ENCODE data around the gene CCDC172.

CCDC172 gene

GRCh38 chr10:116281775-116282174 lies 42.5 kb upstream of the CCDC172 start:
- no peaks in the 10 kb centered on the region for H4K20me1 ChIP-seq (ENCODE audit: control insufficient read depth, insufficient read depth, low read depth, low read length)
- H3K27ac ChIP-seq (ENCODE audit: low read depth, low read length) = no peak overlapping the region
- no peak overlapping the region for H3K4me2 ChIP-seq (ENCODE audit: low read length)
- H3K9me2 ChIP-seq (replicated peaks; ENCODE audit: control insufficient read depth, low read length) = no peaks in the 10 kb centered on the region
- H3K9me3 ChIP-seq (ENCODE audit: control insufficient read depth, insufficient read depth, low read length) = no peaks in the 10 kb centered on the region
- no peak overlapping the region for H3K4me3 ChIP-seq (ENCODE audit: low read length)
- no peaks in the 10 kb centered on the region for H3K4me1 ChIP-seq (ENCODE audit: control insufficient read depth, low read length)
- no peaks in the 10 kb centered on the region for H3K27me3 ChIP-seq (ENCODE audit: control insufficient read depth, low read length)
- no peak for TF ChIP-seq CTCF (IDR thresholded peaks at IDR 0.05; ENCODE audit: low read depth, low read length, poor library complexity, severe bottlenecking)
- H3F3A ChIP-seq (ENCODE audit: control insufficient read depth, insufficient read depth) = no peaks in the 10 kb centered on the region
- H3K36me3 ChIP-seq (ENCODE audit: control insufficient read depth, low read length) = no peaks in the 10 kb centered on the region
- no peaks in the 10 kb centered on the region for H3K79me2 ChIP-seq (ENCODE audit: control insufficient read depth, low read length)

- H3K9me2 ChIP-seq (replicated peaks; ENCODE audit: control insufficient read depth, low read length) = no peaks in the 10 kb centered on the region
- no peaks in the 10 kb centered on the region for H3K79me2 ChIP-seq (ENCODE audit: control insufficient read depth, low read length)
- no peaks in the 10 kb centered on the region for H3F3A ChIP-seq (ENCODE audit: control insufficient read depth, insufficient read depth)
- no peaks in the 10 kb centered on the region for H4K20me1 ChIP-seq (ENCODE audit: control insufficient read depth, insufficient read depth, low read depth, low read length)
- TF ChIP-seq EZH2phosphoT487 (IDR thresholded peaks at IDR 0.05; ENCODE audit: borderline replicate concordance, low read length) = no peak
- H3K4me3 ChIP-seq (ENCODE audit: low read length) = no peak overlapping the region
- no peaks in the 10 kb centered on the region for H3K36me3 ChIP-seq (ENCODE audit: control insufficient read depth, low read length)
- H3K27ac ChIP-seq (ENCODE audit: low read depth, low read length) = no peak overlapping the region
- H3K4me2 ChIP-seq (ENCODE audit: low read length) = no peak overlapping the region
- no peaks in the 10 kb centered on the region for H3K27me3 ChIP-seq (ENCODE audit: control insufficient read depth, low read length)
- no peaks in the 10 kb centered on the region for H3K9me3 ChIP-seq (ENCODE audit: control insufficient read depth, insufficient read depth, low read length)
- no peaks in the 10 kb centered on the region for H3K4me1 ChIP-seq (ENCODE audit: control insufficient read depth, low read length)
Measured at GRCh38 chr10:116286626-116287200, 37.5 kb upstream of the CCDC172 start.

- no peaks in the 10 kb centered on the region for H3K4me1 ChIP-seq (ENCODE audit: control insufficient read depth, low read length)
- no peaks in the 10 kb centered on the region for H3K79me2 ChIP-seq (ENCODE audit: control insufficient read depth, low read length)
- no peak overlapping the region for H3K4me3 ChIP-seq (ENCODE audit: low read length)
- no peak overlapping the region for H3K4me2 ChIP-seq (ENCODE audit: low read length)
- H3K9me2 ChIP-seq (replicated peaks; ENCODE audit: control insufficient read depth, low read length) = no peaks in the 10 kb centered on the region
- TF ChIP-seq EZH2phosphoT487 (IDR thresholded peaks at IDR 0.05; ENCODE audit: borderline replicate concordance, low read length) (no peak), CTCF (IDR thresholded peaks at IDR 0.05; ENCODE audit: low read depth, low read length, poor library complexity, severe bottlenecking) (peak; percentile 46)
- H3K9me3 ChIP-seq (ENCODE audit: control insufficient read depth, insufficient read depth, low read length) = no peaks in the 10 kb centered on the region
- H4K20me1 ChIP-seq (ENCODE audit: control insufficient read depth, insufficient read depth, low read depth, low read length) = no peaks in the 10 kb centered on the region
- no peaks in the 10 kb centered on the region for H3K27me3 ChIP-seq (ENCODE audit: control insufficient read depth, low read length)
- no peak overlapping the region for H3K27ac ChIP-seq (ENCODE audit: low read depth, low read length)
- H3K36me3 ChIP-seq (ENCODE audit: control insufficient read depth, low read length) = no peaks in the 10 kb centered on the region
- no peaks in the 10 kb centered on the region for H3F3A ChIP-seq (ENCODE audit: control insufficient read depth, insufficient read depth)
Measured at GRCh38 chr10:116287906-116288501, 36.2 kb upstream of the CCDC172 start.

GRCh38 chr10:116289652-116290051 lies 34.6 kb upstream of the CCDC172 start:
- Histone ChIP-seq H3K27me3 (ENCODE audit: control insufficient read depth, low read length) (no peaks in the 10 kb centered on the region), H3K4me3 (ENCODE audit: low read length) (no peak overlapping the region), H3K36me3 (ENCODE audit: control insufficient read depth, low read length) (no peaks in the 10 kb centered on the region), H3K9me3 (ENCODE audit: control insufficient read depth, insufficient read depth, low read length) (no peaks in the 10 kb centered on the region), H3K4me1 (ENCODE audit: control insufficient read depth, low read length) (no peaks in the 10 kb centered on the region), H3K9me2 (replicated peaks; ENCODE audit: control insufficient read depth, low read length) (no peaks in the 10 kb centered on the region), H3K79me2 (ENCODE audit: control insufficient read depth, low read length) (no peaks in the 10 kb centered on the region), H3K27ac (ENCODE audit: low read depth, low read length) (no peak overlapping the region), H4K20me1 (ENCODE audit: control insufficient read depth, insufficient read depth, low read depth, low read length) (no peaks in the 10 kb centered on the region), H3F3A (ENCODE audit: control insufficient read depth, insufficient read depth) (no peaks in the 10 kb centered on the region), H3K4me2 (ENCODE audit: low read length) (no peak overlapping the region)
- TF ChIP-seq EZH2phosphoT487 (IDR thresholded peaks at IDR 0.05; ENCODE audit: borderline replicate concordance, low read length) (no peak), CTCF (IDR thresholded peaks at IDR 0.05; ENCODE audit: low read depth, low read length, poor library complexity, severe bottlenecking) (no peak)

All from DOHH2 (cell line).